HepG2 (cell line): ENCODE results near the gene RHO. TPM values are rescaled to one million over a fixed set of nuclear protein-coding genes. Genes with fewer than 3 reads are reported as not detected.
A peak's percentile ranks its signal among the peaks of the same experiment; 100 is the strongest.

Experiments
- ATAC-seq: fragments of 200-7000 bp; cut with Tn5 transposase; 3 replicates; pipeline ENCODE4 v1.9.1; 2020; ENCODE audit warnings: mild to moderate bottlenecking, moderate library complexity
- BruUV-seq: library from RNA; stranded (reverse); fragments of 400-500 nt; replicated peaks from 2 replicates; lab custom pipeline; 2021; lab: Mats Ljungman, UMichigan
- CTCF ChIA-PET: fragments of 300-600 bp; formaldehyde crosslinking; extraction: SDS; loops from one replicate; lab custom pipeline; 2021; ENCODE audit warnings: low total read pairs, inconsistent platforms, low intra/inter-chr PET ratio; lab: Yijun Ruan, JAX
- POLR2A ChIA-PET: fragments of 350-600 bp; sonication (Branson Sonifier 250); formaldehyde crosslinking; loops from one replicate; lab custom pipeline; 2020; ENCODE audit warnings: antibody characterized with exemption, inconsistent platforms; lab: Yijun Ruan, JAX
- DNase-seq: peaks from one replicate; pipeline ENCODE4 v3.0.0-alpha.2; 2015; ENCODE audit warnings: low spot score
- FAIRE-seq: peaks from 3 replicates; lab custom pipeline; 2011; peaks lifted over from hg19 to GRCh38; lab: Jason Lieb, UNC
- H2AFZ ChIP-seq: one replicate; pipeline ENCODE4 v1.6.1; 2011; ENCODE audit warnings: low read length, inconsistent platforms
- H3K27ac ChIP-seq: fragments of 300-600 bp; 3 replicates; pipeline ENCODE4 v1.8.0; 2011; ENCODE audit warnings: mixed run types, mild to moderate bottlenecking, mixed read lengths, low read length, inconsistent platforms; ENCODE audit not compliant: insufficient read depth; ENCODE audit errors: extremely low read length
- H3K27me3 ChIP-seq, 2 experiments: fragments of 200-600 bp in 1 of 2; 2 replicates in 1 of 2; 3 replicates in 1 of 2; pipeline versions ENCODE4 v1.6.0 to v1.8.0; 2011; ENCODE audit warnings: low read length in 2 of 2, mild to moderate bottlenecking in 2 of 2, moderate library complexity in 2 of 2, inconsistent platforms in 1 of 2; ENCODE audit not compliant: insufficient read depth in 2 of 2, control insufficient read depth in 1 of 2
- H3K36me3 ChIP-seq, 2 experiments: fragments of 200-600 bp in 1 of 2; replicated peaks in 1 of 2; 2 replicates in 1 of 2; 3 replicates in 1 of 2; pipeline versions ENCODE4 v1.5.1 to v1.8.0; 2011; ENCODE audit warnings: low read length in 2 of 2, inconsistent platforms in 1 of 2; ENCODE audit not compliant: insufficient read depth in 2 of 2, control insufficient read depth in 1 of 2
- H3K4me1 ChIP-seq: 2 replicates; pipeline ENCODE4 v1.5.1; 2012; ENCODE audit warnings: low read length, inconsistent platforms; ENCODE audit not compliant: insufficient read depth
- H3K4me2 ChIP-seq: 2 replicates; pipeline ENCODE4 v1.6.0; 2011; ENCODE audit warnings: low read depth, low read length, inconsistent platforms
- H3K4me3 ChIP-seq, 3 experiments: fragments of 200-600 bp in 1 of 3; sonication (generic), shearing (Covaris generic) in 1 of 3; replicated peaks in 1 of 3; 2 replicates each; pipeline ENCODE4 v1.5.1; 2011 to 2016; ENCODE audit warnings: low read length in 3 of 3, inconsistent platforms in 2 of 3, low read depth in 2 of 3, mild to moderate bottlenecking in 2 of 3, control low read depth in 1 of 3, mixed read lengths in 1 of 3; ENCODE audit not compliant: insufficient read depth in 1 of 3
- H3K79me2 ChIP-seq: one replicate; pipeline ENCODE4 v1.6.1; 2011; ENCODE audit warnings: low read length, inconsistent platforms; ENCODE audit not compliant: insufficient read depth
- H3K9ac ChIP-seq: 2 replicates; pipeline ENCODE4 v1.6.0; 2011; ENCODE audit warnings: mild to moderate bottlenecking, low read depth, low read length, inconsistent platforms; ENCODE audit not compliant: insufficient read depth
- H3K9me3 ChIP-seq: 2 replicates; pipeline ENCODE4 v1.5.1; 2012; ENCODE audit warnings: mild to moderate bottlenecking, low read length
- H4K20me1 ChIP-seq: 2 replicates; pipeline ENCODE4 v1.6.0; 2011; ENCODE audit warnings: inconsistent platforms, mild to moderate bottlenecking, low read length, moderate library complexity; ENCODE audit not compliant: insufficient read depth
- AGO2 ChIP-seq: fragments of 200-400 bp; formaldehyde crosslinking; optimal IDR thresholded peaks from 2 replicates; pipeline ENCODE3; 2017; ENCODE audit warnings: mild to moderate bottlenecking, low read depth, low read length, moderate library complexity
- ELF1 ChIP-seq: sonication (generic); formaldehyde crosslinking; IDR thresholded peaks from 2 replicates; pipeline ENCODE4 v1.4.0; 2020; ENCODE audit warnings: missing genetic modification reagents
- GATAD1 ChIP-seq: IDR thresholded peaks from 2 replicates; pipeline ENCODE4 v1.6.1; 2016; ENCODE audit warnings: missing genetic modification reagents, missing compliant biosample characterization
- HNF4G ChIP-seq, 2 experiments: sonication (generic) in 1 of 2; formaldehyde crosslinking in 1 of 2; IDR thresholded peaks; 2 replicates each; pipeline versions ENCODE4 v1.4.0 to v1.6.1; 2011 to 2020; ENCODE audit warnings: borderline replicate concordance in 2 of 2, low read depth in 2 of 2, mild to moderate bottlenecking in 2 of 2, low read length in 1 of 2, missing genetic modification reagents in 1 of 2, moderate library complexity in 1 of 2
- IKZF4 ChIP-seq: sonication (generic); formaldehyde crosslinking; IDR thresholded peaks from 2 replicates; pipeline ENCODE4 v1.5.1; 2020; ENCODE audit warnings: borderline replicate concordance, mild to moderate bottlenecking, low read depth, missing genetic modification reagents; ENCODE audit errors: not compliant biosample characterization
- KLF15 ChIP-seq: sonication (generic); formaldehyde crosslinking; IDR thresholded peaks from 2 replicates; pipeline ENCODE4 v1.8.1; 2023; ENCODE audit warnings: borderline replicate concordance, mild to moderate bottlenecking, inconsistent platforms, missing genetic modification reagents, mixed read lengths
- NKX3-1 ChIP-seq: sonication (generic); formaldehyde crosslinking; IDR thresholded peaks from 2 replicates; pipeline ENCODE4 v1.5.0; 2020; ENCODE audit warnings: missing genetic modification reagents
- POLR2G ChIP-seq: fragments of 200-400 bp; formaldehyde crosslinking; IDR thresholded peaks from 2 replicates; pipeline ENCODE4 v1.6.1; 2018; ENCODE audit warnings: mild to moderate bottlenecking, low read depth, low read length, moderate library complexity
- TBP ChIP-seq: sonication (generic); formaldehyde crosslinking; IDR thresholded peaks from 2 replicates; pipeline ENCODE4 v1.5.0; 2020; ENCODE audit warnings: missing genetic modification reagents
- ZNF235 ChIP-seq: sonication (generic); formaldehyde crosslinking; IDR thresholded peaks from 2 replicates; pipeline ENCODE4 v1.8.1; 2023; ENCODE audit warnings: mild to moderate bottlenecking, missing genetic modification reagents, borderline replicate concordance
- WGBS: methylation state at CpG from one replicate; pipeline ENCODE4 v1.1.6; 2017; ENCODE audit warnings: low lambda C conversion rate; 5-methylcytosine and 5-hydroxymethylcytosine counted together
- in situ Hi-C: cut with HindIII; loops from 2 replicates; pipeline ENCODE4 v1.10.0; 2017; ENCODE audit warnings: low pct_unique_long_range_greater_than_20kb; ENCODE audit not compliant: extremely low pct_ligation_motif_present
- intact Hi-C: fragments of 100-400 bp; cut with micrococcal nuclease; formaldehyde crosslinking; loops from one replicate; pipeline ENCODE4 v1.10.0; 2022; ENCODE audit not compliant: unreplicated experiment
- polyA plus RNA-seq, 8 experiments: library from polyadenylated mRNA; depleted of rRNA in 3 of 8; stranded (reverse) in 7 of 8; unstranded in 1 of 8; fragments of >200 nt; fragmentation: Illumina TruSeq in 4 of 8; extraction: Trizol in 4 of 8; gene quantifications; 2 replicates each; pipeline versions ENCODE4 v1.2.1 to v1.2.3, GENCODE V29; 2011 to 2016; ENCODE audit warnings: low read depth in 4 of 8, missing spikeins in 1 of 8, mixed read lengths in 1 of 8; ENCODE audit not compliant: insufficient read depth in 1 of 8
- total RNA-seq, 5 experiments: library from RNA; depleted of rRNA; stranded (reverse); fragments of >200 nt; fragmentation: Illumina TruSeq; extraction: Trizol; gene quantifications; 2 replicates each; pipeline ENCODE4 v1.2.3, GENCODE V29; 2016; ENCODE audit warnings: low read depth in 1 of 5
- TF ChIP-seq, protein P1 (sequence below): sonication (generic); formaldehyde crosslinking; IDR thresholded peaks from 2 replicates; pipeline ENCODE4 v1.4.0; 2020; ENCODE audit warnings: mild to moderate bottlenecking, low read depth, missing genetic modification reagents
- TF ChIP-seq, protein P2 (sequence below): sonication (generic); formaldehyde crosslinking; IDR thresholded peaks from 2 replicates; pipeline ENCODE4 v1.4.0; 2020; ENCODE audit warnings: missing genetic modification reagents, borderline replicate concordance
- TF ChIP-seq, protein P3 (sequence below): sonication (generic); formaldehyde crosslinking; IDR thresholded peaks from 2 replicates; pipeline ENCODE4 v1.8.1; 2023; ENCODE audit warnings: mild to moderate bottlenecking, missing genetic modification reagents, borderline replicate concordance

Gene RHO
- total and polyA plus RNA-seq, 2 of the 13 experiments (the other 11 are each of a cell fraction or from before 2014, with no cell fraction given), result not detected

DNA sequence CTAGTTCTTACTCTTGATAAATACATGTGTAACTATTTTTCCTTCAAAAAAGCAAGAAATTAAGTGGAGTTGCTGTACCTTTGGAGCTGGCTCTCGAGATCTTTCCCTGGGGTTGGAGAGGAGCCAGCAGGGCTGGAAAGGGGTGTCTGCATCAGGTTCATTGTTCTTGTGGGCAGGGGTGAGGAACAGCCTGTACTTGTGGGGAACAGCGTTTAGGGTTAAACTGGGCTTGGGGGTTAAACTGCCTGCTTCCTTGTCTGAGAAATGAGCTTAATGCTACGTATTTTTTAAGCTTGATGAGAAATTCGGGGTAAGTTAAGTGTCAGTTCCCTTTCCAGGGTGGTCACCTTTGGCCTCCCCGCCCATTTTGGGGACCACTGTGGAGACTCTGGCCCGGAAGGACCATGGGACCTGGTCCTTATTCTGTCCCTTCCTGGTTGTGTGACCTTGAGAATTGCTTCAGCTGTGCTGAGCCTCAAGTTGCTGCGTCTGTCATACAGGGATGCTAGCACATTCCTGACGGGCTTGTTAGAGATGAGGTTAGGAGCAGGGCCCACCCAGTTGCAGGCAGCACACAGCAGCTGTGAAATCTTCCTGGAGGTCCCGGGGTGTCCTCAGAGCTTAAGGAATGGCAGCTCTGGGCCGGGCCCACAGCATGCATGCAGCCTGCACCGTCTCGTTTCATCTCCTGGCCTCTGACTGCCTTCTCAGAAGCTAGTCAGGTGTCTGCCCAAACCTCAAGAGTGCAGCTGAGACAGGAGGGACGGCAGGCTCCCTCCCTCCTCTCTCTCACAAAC lies 26.1 kb downstream of the RHO start:
- no peak overlapping the region for H3K9ac ChIP-seq
- H3K9me3 ChIP-seq, result no peaks in the 10 kb centered on the region
- ChIA-PET POLR2A (interaction anchor here (1.0 to 2.2 kb wide), 4 partner anchors 9 to 64 kb away, joined by 3 to 11 read pairs (median 4); no protein-coding TSS in a partner anchor), CTCF (interaction anchor here (0.9 kb wide), 1 partner anchor 65 kb away, joined by 3 read pairs; no protein-coding TSS in a partner anchor)
- peaks cover 48% of the 10 kb centered on the region for H3K4me1 ChIP-seq
- BruUV-seq, result no TSS peak
- no peaks in the 10 kb centered on the region for H4K20me1 ChIP-seq
- in situ Hi-C loops, result loop anchor here (5.0 kb wide), 1 partner anchor 62 kb away; no protein-coding TSS in a partner anchor
- 86% methylated on average over 9 of the region's 13 CpGs for WGBS
- H3K27ac ChIP-seq, result no peak overlapping the region
- H2AFZ ChIP-seq, result no peak overlapping the region
- TF ChIP-seq AGO2, result peak; percentile 41
- no peak for TF ChIP-seq KLF15 (CRISPR knock-in tag)
- TF ChIP-seq POLR2G, result 0 out of 2 replicates have a peak, but pooled peaks have one; percentile 29
- TF ChIP-seq GATAD1 (CRISPR knock-in tag), result no peak
- no peak for TF ChIP-seq TBP (CRISPR knock-in tag)
- no peak for TF ChIP-seq HNF4G (IDR thresholded peaks at IDR 0.05; ENCODE audit: borderline replicate concordance, low read depth, low read length)
- no peak for TF ChIP-seq HNF4G (CRISPR knock-in tag; IDR thresholded peaks at IDR 0.05; ENCODE audit: borderline replicate concordance, low read depth)
- TF ChIP-seq, protein P1, sequence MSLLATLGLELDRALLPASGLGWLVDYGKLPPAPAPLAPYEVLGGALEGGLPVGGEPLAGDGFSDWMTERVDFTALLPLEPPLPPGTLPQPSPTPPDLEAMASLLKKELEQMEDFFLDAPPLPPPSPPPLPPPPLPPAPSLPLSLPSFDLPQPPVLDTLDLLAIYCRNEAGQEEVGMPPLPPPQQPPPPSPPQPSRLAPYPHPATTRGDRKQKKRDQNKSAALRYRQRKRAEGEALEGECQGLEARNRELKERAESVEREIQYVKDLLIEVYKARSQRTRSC (CRISPR knock-in tag), result no peak
- TF ChIP-seq, protein P2, sequence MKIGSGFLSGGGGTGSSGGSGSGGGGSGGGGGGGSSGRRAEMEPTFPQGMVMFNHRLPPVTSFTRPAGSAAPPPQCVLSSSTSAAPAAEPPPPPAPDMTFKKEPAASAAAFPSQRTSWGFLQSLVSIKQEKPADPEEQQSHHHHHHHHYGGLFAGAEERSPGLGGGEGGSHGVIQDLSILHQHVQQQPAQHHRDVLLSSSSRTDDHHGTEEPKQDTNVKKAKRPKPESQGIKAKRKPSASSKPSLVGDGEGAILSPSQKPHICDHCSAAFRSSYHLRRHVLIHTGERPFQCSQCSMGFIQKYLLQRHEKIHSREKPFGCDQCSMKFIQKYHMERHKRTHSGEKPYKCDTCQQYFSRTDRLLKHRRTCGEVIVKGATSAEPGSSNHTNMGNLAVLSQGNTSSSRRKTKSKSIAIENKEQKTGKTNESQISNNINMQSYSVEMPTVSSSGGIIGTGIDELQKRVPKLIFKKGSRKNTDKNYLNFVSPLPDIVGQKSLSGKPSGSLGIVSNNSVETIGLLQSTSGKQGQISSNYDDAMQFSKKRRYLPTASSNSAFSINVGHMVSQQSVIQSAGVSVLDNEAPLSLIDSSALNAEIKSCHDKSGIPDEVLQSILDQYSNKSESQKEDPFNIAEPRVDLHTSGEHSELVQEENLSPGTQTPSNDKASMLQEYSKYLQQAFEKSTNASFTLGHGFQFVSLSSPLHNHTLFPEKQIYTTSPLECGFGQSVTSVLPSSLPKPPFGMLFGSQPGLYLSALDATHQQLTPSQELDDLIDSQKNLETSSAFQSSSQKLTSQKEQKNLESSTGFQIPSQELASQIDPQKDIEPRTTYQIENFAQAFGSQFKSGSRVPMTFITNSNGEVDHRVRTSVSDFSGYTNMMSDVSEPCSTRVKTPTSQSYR (CRISPR knock-in tag), result no peak
- no peak for TF ChIP-seq ZNF235 (CRISPR knock-in tag)
- TF ChIP-seq ELF1 (CRISPR knock-in tag), result no peak
- TF ChIP-seq IKZF4 (CRISPR knock-in tag), result no peak
- TF ChIP-seq, protein P3, sequence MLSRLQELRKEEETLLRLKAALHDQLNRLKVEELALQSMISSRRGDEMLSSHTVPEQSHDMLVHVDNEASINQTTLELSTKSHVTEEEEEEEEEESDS, result no peak
- TF ChIP-seq NKX3-1 (CRISPR knock-in tag), result no peak
- H3K27me3 ChIP-seq, result no peaks in the 10 kb centered on the region
- ATAC-seq (no peak), DNase-seq (no peak), FAIRE-seq (no peak)
- H3K4me2 ChIP-seq, result no peak overlapping the region
- H3K79me2 ChIP-seq, result no peaks in the 10 kb centered on the region
- peaks cover 3 to 8% of the 10 kb centered on the region in 2 experiments; a peak in 3 of 5 replicates for H3K36me3 ChIP-seq
- intact Hi-C loops, result loop anchor here (10.0 kb wide), 1 partner anchor 60 kb away; no protein-coding TSS in a partner anchor
- H3K4me3 ChIP-seq, result no peak overlapping the region
